ENCODE measurements around the gene MYO1C. TPM values are rescaled to one million over a fixed set of nuclear protein-coding genes. Genes with fewer than 3 reads are reported as not detected.
"Not testable (repeated sequence)": the region's sequence is repeated elsewhere in the genome, so short reads cannot be mapped to it uniquely, and the experiment has no call there.

The MYO1C gene
- total RNA-seq, 1 donor from 2014 or later = 184 TPM

GRCh38 chr17:1461198-1461944 is 31.1 kb downstream of the MYO1C start:
- Mint-ChIP-seq H3K36me3 (ENCODE audit: unreplicated experiment) (peaks cover 15% of the 10 kb centered on the region), H3K27ac (ENCODE audit: unreplicated experiment) (no peak overlapping the region), H3K9me3 (ENCODE audit: unreplicated experiment) (no peaks in the 10 kb centered on the region), H3K4me1 (ENCODE audit: unreplicated experiment) (peaks cover 22% of the 10 kb centered on the region), H3K4me3 (ENCODE audit: unreplicated experiment) (no peak overlapping the region), H3K27me3 (ENCODE audit: unreplicated experiment) (no peaks in the 10 kb centered on the region)
- no peak for DNase-seq (ENCODE audit: extremely low spot score, unreplicated experiment)
- no peak for TF ChIP-seq CTCF (IDR thresholded peaks at IDR 0.05)

GRCh38 chr17:1460233-1460632 is 32.3 kb downstream of the MYO1C start:
- Mint-ChIP-seq H3K36me3 (ENCODE audit: unreplicated experiment) (peaks cover 12% of the 10 kb centered on the region), H3K27me3 (ENCODE audit: unreplicated experiment) (no peaks in the 10 kb centered on the region), H3K4me1 (ENCODE audit: unreplicated experiment) (peaks cover 24% of the 10 kb centered on the region), H3K9me3 (ENCODE audit: unreplicated experiment) (no peaks in the 10 kb centered on the region), H3K4me3 (ENCODE audit: unreplicated experiment) (no peak overlapping the region), H3K27ac (ENCODE audit: unreplicated experiment) (no peak overlapping the region)
- TF ChIP-seq CTCF (IDR thresholded peaks at IDR 0.05) = no peak
- DNase-seq (ENCODE audit: extremely low spot score, unreplicated experiment) = no peak

- H3K9me3 Mint-ChIP-seq (ENCODE audit: unreplicated experiment) = no peaks in the 10 kb centered on the region
- no peak for TF ChIP-seq CTCF (IDR thresholded peaks at IDR 0.05)
- H3K4me1 Mint-ChIP-seq (ENCODE audit: unreplicated experiment) = peaks cover 43% of the 10 kb centered on the region
- H3K27ac Mint-ChIP-seq (ENCODE audit: unreplicated experiment) = peak within 1 kb of the TSS; percentile 91
- no peaks in the 10 kb centered on the region for H3K27me3 Mint-ChIP-seq (ENCODE audit: unreplicated experiment)
- H3K4me3 Mint-ChIP-seq (ENCODE audit: unreplicated experiment) = peak within 1 kb of the TSS; percentile 92
- peak; percentile 100 for DNase-seq (ENCODE audit: extremely low spot score, unreplicated experiment)
- H3K36me3 Mint-ChIP-seq (ENCODE audit: unreplicated experiment) = no peaks in the 10 kb centered on the region
Observed at GRCh38 chr17:1455797-1456599, 36.5 kb downstream of the MYO1C start, which contains the start of gene CRK. TSS of gene CRK (minus strand) at chr17:1456232. CDS start at chr17:1456117, 115 bp downstream.

GRCh38 chr17:1455291-1455796 is 37.1 kb downstream of the MYO1C start:
- H3K27me3 Mint-ChIP-seq (ENCODE audit: unreplicated experiment) = no peaks in the 10 kb centered on the region
- H3K4me3 Mint-ChIP-seq (ENCODE audit: unreplicated experiment) = peak overlapping the region; percentile 92
- peaks cover 38% of the 10 kb centered on the region for H3K4me1 Mint-ChIP-seq (ENCODE audit: unreplicated experiment)
- peak; percentile 56 for TF ChIP-seq CTCF (IDR thresholded peaks at IDR 0.05)
- peak overlapping the region; percentile 91 for H3K27ac Mint-ChIP-seq (ENCODE audit: unreplicated experiment)
- no peaks in the 10 kb centered on the region for H3K36me3 Mint-ChIP-seq (ENCODE audit: unreplicated experiment)
- H3K9me3 Mint-ChIP-seq (ENCODE audit: unreplicated experiment) = no peaks in the 10 kb centered on the region
- no peak for DNase-seq (ENCODE audit: extremely low spot score, unreplicated experiment)

GRCh38 chr17:1454541-1454940 is 37.9 kb downstream of the MYO1C start:
- TF ChIP-seq CTCF (IDR thresholded peaks at IDR 0.05) = no peak
- Mint-ChIP-seq H3K27me3 (ENCODE audit: unreplicated experiment) (no peaks in the 10 kb centered on the region), H3K27ac (ENCODE audit: unreplicated experiment) (peak overlapping the region; percentile 91), H3K4me3 (ENCODE audit: unreplicated experiment) (peak overlapping the region; percentile 92), H3K9me3 (ENCODE audit: unreplicated experiment) (no peaks in the 10 kb centered on the region), H3K36me3 (ENCODE audit: unreplicated experiment) (no peaks in the 10 kb centered on the region), H3K4me1 (ENCODE audit: unreplicated experiment) (peaks cover 34% of the 10 kb centered on the region)
- DNase-seq (ENCODE audit: extremely low spot score, unreplicated experiment) = no peak

GRCh38 chr17:1453694-1454093 is 38.8 kb downstream of the MYO1C start:
- DNase-seq (ENCODE audit: extremely low spot score, unreplicated experiment); H3K9me3 Mint-ChIP-seq (ENCODE audit: unreplicated experiment); H3K36me3 Mint-ChIP-seq (ENCODE audit: unreplicated experiment); H3K27me3 Mint-ChIP-seq (ENCODE audit: unreplicated experiment); H3K27ac Mint-ChIP-seq (ENCODE audit: unreplicated experiment): not testable (repeated sequence)
- H3K4me3 Mint-ChIP-seq (ENCODE audit: unreplicated experiment) = peak overlapping the region; percentile 29
- H3K4me1 Mint-ChIP-seq (ENCODE audit: unreplicated experiment) = peaks cover 41% of the 10 kb centered on the region
